IMR-90 (cell line): ENCODE data around the gene AWAT1. TPM values are rescaled to one million over a fixed set of nuclear protein-coding genes. Genes with fewer than 3 reads are reported as not detected.

Source experiments
- ATAC-seq: fragments of 200-7000 bp; cut with Tn5 transposase; 2 replicates; pipeline ENCODE4 v1.9.1; 2020; ENCODE audit warnings: low read depth, mild to moderate bottlenecking, moderate library complexity
- BruUV-seq: library from RNA; stranded (reverse); fragments of 400-500 nt; replicated peaks from 2 replicates; lab custom pipeline; 2021; lab: Mats Ljungman, UMichigan
- CTCF ChIA-PET: fragments of 300-600 bp; formaldehyde crosslinking; extraction: SDS; loops from one replicate; lab custom pipeline; 2021; ENCODE audit warnings: antibody characterized with exemption; lab: Yijun Ruan, JAX
- POLR2A ChIA-PET: fragments of 300-600 bp; sonication (Branson Sonifier 250); formaldehyde crosslinking; loops from one replicate; lab custom pipeline; 2022; ENCODE audit warnings: antibody characterized with exemption; ENCODE audit not compliant: unreplicated experiment; lab: Charles Lee
- DNase-seq: peaks from one replicate; pipeline ENCODE4 v3.0.0; 2013
- H2AFZ ChIP-seq: replicated peaks from 2 replicates; pipeline ENCODE3; 2013; ENCODE audit warnings: low read length, mild to moderate bottlenecking; ENCODE audit not compliant: poor library complexity
- H2AK5ac ChIP-seq: 2 replicates; pipeline ENCODE4 v1.6.1; 2013; ENCODE audit warnings: low read depth, low read length, inconsistent platforms
- H2AK9ac ChIP-seq: replicated peaks from 2 replicates; pipeline ENCODE3; 2013; ENCODE audit warnings: mild to moderate bottlenecking, low read depth, low read length, moderate library complexity; ENCODE audit not compliant: poor library complexity
- H2BK120ac ChIP-seq: 2 replicates; pipeline ENCODE4 v1.6.1; 2013; ENCODE audit warnings: low read depth, low read length, inconsistent platforms
- H2BK15ac ChIP-seq: 3 replicates; pipeline ENCODE4 v1.6.1; 2013; ENCODE audit warnings: low read depth, low read length, inconsistent platforms
- H2BK20ac ChIP-seq: 2 replicates; pipeline ENCODE4 v1.6.1; 2013; ENCODE audit warnings: low read depth, mild to moderate bottlenecking, inconsistent platforms, low read length, moderate library complexity
- H2BK5ac ChIP-seq: 2 replicates; pipeline ENCODE4 v1.6.1; 2013; ENCODE audit warnings: mild to moderate bottlenecking, low read depth, low read length, inconsistent platforms; ENCODE audit not compliant: poor library complexity, severe bottlenecking
- H3K14ac ChIP-seq: replicated peaks from 2 replicates; pipeline ENCODE4 v1.6.1; 2013; ENCODE audit warnings: low read depth, low read length, inconsistent platforms
- H3K18ac ChIP-seq: 2 replicates; pipeline ENCODE4 v1.6.1; 2013; ENCODE audit warnings: low read depth, low read length, control low read depth
- H3K23ac ChIP-seq: 2 replicates; pipeline ENCODE4 v1.6.1; 2013; ENCODE audit warnings: low read depth, low read length, inconsistent platforms
- H3K27ac ChIP-seq: 2 replicates; pipeline ENCODE4 v1.5.1; 2013; ENCODE audit warnings: mild to moderate bottlenecking, control low read depth, low read length; ENCODE audit not compliant: insufficient read depth
- H3K27me3 ChIP-seq: 2 replicates; pipeline ENCODE4 v1.6.1; 2013; ENCODE audit warnings: low read length; ENCODE audit not compliant: control insufficient read depth, insufficient read depth
- H3K36me3 ChIP-seq: 2 replicates; pipeline ENCODE4 v1.6.1; 2013; ENCODE audit warnings: low read length, mixed read lengths; ENCODE audit not compliant: control insufficient read depth, insufficient read depth
- H3K4ac ChIP-seq: 2 replicates; pipeline ENCODE4 v1.6.1; 2013; ENCODE audit warnings: low read depth, low read length, inconsistent platforms
- H3K4me1 ChIP-seq: 2 replicates; pipeline ENCODE4 v1.6.1; 2013; ENCODE audit warnings: low read length, mixed read lengths; ENCODE audit not compliant: control insufficient read depth, insufficient read depth
- H3K4me2 ChIP-seq: 2 replicates; pipeline ENCODE4 v1.6.1; 2013; ENCODE audit warnings: low read depth, mild to moderate bottlenecking, control low read depth, low read length, moderate library complexity
- H3K4me3 ChIP-seq: 2 replicates; pipeline ENCODE4 v1.5.1; 2013; ENCODE audit warnings: low read depth, mild to moderate bottlenecking, control low read depth, low read length, moderate library complexity; ENCODE audit not compliant: insufficient read depth
- H3K56ac ChIP-seq: 2 replicates; pipeline ENCODE4 v1.6.1; 2013; ENCODE audit warnings: low read length, inconsistent platforms; ENCODE audit not compliant: insufficient read depth; ENCODE audit errors: extremely low read depth
- H3K79me1 ChIP-seq, 2 experiments: 2 replicates each; pipeline ENCODE4 v1.6.1; 2013; ENCODE audit warnings: low read length in 2 of 2, inconsistent platforms in 1 of 2, low read depth in 1 of 2
- H3K9ac ChIP-seq: 2 replicates; pipeline ENCODE4 v1.6.1; 2013; ENCODE audit warnings: low read depth, low read length, control low read depth
- H3K9me1 ChIP-seq: 2 replicates; pipeline ENCODE4 v1.6.1; 2013; ENCODE audit warnings: low read length, inconsistent platforms; ENCODE audit not compliant: insufficient read depth
- H3K9me3 ChIP-seq: 2 replicates; pipeline ENCODE4 v1.6.1; 2013; ENCODE audit warnings: low read length; ENCODE audit not compliant: control insufficient read depth, insufficient read depth
- H4K20me1 ChIP-seq: 2 replicates; pipeline ENCODE4 v1.6.1; 2013; ENCODE audit warnings: low read length, inconsistent platforms; ENCODE audit not compliant: insufficient read depth
- H4K5ac ChIP-seq: 2 replicates; pipeline ENCODE4 v1.6.1; 2013; ENCODE audit warnings: mild to moderate bottlenecking, low read depth, low read length, control low read depth
- H4K8ac ChIP-seq, 2 experiments: 2 replicates each; pipeline ENCODE4 v1.6.1; 2013; ENCODE audit warnings: low read depth in 2 of 2, low read length in 2 of 2, control low read depth in 1 of 2, inconsistent platforms in 1 of 2
- H4K91ac ChIP-seq: 2 replicates; pipeline ENCODE4 v1.6.1; 2013; ENCODE audit warnings: low read depth, low read length, inconsistent platforms; ENCODE audit not compliant: insufficient read depth
- BHLHE40 ChIP-seq: fragments of 150-350 bp; IDR thresholded peaks from 2 replicates; pipeline ENCODE4 v1.6.1; 2016; ENCODE audit warnings: mild to moderate bottlenecking, low read depth, low read length
- CEBPB ChIP-seq: IDR thresholded peaks from 2 replicates; pipeline ENCODE4 v1.6.1; 2012; ENCODE audit warnings: low read depth, low read length, improper control_type of control experiment
- CHD1 ChIP-seq: IDR thresholded peaks from 2 replicates; pipeline ENCODE4 v1.6.1; 2012; ENCODE audit warnings: low read depth, low read length, improper control_type of control experiment
- FOS ChIP-seq: fragments of 150-350 bp; IDR thresholded peaks from 2 replicates; pipeline ENCODE4 v1.6.1; 2016; ENCODE audit warnings: low read depth, low read length
- MAFK ChIP-seq: IDR thresholded peaks from 2 replicates; pipeline ENCODE4 v1.6.1; 2012; ENCODE audit warnings: low read depth, low read length, improper control_type of control experiment
- MAZ ChIP-seq: IDR thresholded peaks from 2 replicates; pipeline ENCODE4 v1.6.1; 2012; ENCODE audit warnings: low read depth, mild to moderate bottlenecking, low read length, improper control_type of control experiment, moderate library complexity, borderline replicate concordance
- MXI1 ChIP-seq: IDR thresholded peaks from 2 replicates; pipeline ENCODE4 v1.6.1; 2012; ENCODE audit warnings: low read depth, mild to moderate bottlenecking, low read length, moderate library complexity, borderline replicate concordance
- NFE2L2 ChIP-seq: fragments of 150-350 bp; IDR thresholded peaks from 2 replicates; pipeline ENCODE4 v1.6.1; 2016; ENCODE audit warnings: low read depth, mild to moderate bottlenecking, low read length
- POLR2A ChIP-seq: IDR thresholded peaks from 2 replicates; pipeline ENCODE4 v1.6.1; 2012; ENCODE audit warnings: mild to moderate bottlenecking, low read depth, low read length
- RAD21 ChIP-seq: IDR thresholded peaks from 2 replicates; pipeline ENCODE4 v1.6.1; 2012; ENCODE audit warnings: low read length, improper control_type of control experiment
- RCOR1 ChIP-seq: IDR thresholded peaks from 2 replicates; pipeline ENCODE4 v1.6.1; 2012; ENCODE audit warnings: mild to moderate bottlenecking, low read length, improper control_type of control experiment; ENCODE audit not compliant: insufficient replicate concordance
- RFX5 ChIP-seq: IDR thresholded peaks from 2 replicates; pipeline ENCODE4 v1.8.0; 2012; ENCODE audit warnings: low read depth, mild to moderate bottlenecking, low read length, moderate library complexity
- SMC3 ChIP-seq: fragments of 150-350 bp; IDR thresholded peaks from 2 replicates; pipeline ENCODE4 v1.6.1; 2016; ENCODE audit warnings: low read depth, mild to moderate bottlenecking, antibody characterized with exemption, low read length, moderate library complexity
- WGBS, 2 experiments: methylation state at CpG; one replicate each; pipeline versions ENCODE4 v1.1.5 to v1.1.7; 2013; ENCODE audit warnings: missing lambda C conversion rate in 2 of 2; ENCODE audit not compliant: insufficient read length in 1 of 2; ENCODE audit errors: extremely low coverage in 2 of 2; 5-methylcytosine and 5-hydroxymethylcytosine counted together
- dilution Hi-C: fragments of 300-500 bp; cut with HindIII; formaldehyde crosslinking; loops from one replicate; pipeline ENCODE4 v1.14.3; 2018; ENCODE audit warnings: low sequenced_read_pairs; ENCODE audit not compliant: unreplicated experiment
- in situ Hi-C: fragments of 300-500 bp; cut with MboI; formaldehyde crosslinking; loops from 3 replicates; pipeline ENCODE4 v1.14.3; 2019; ENCODE audit warnings: low sequenced_read_pairs, inconsistent platforms, mixed read lengths
- intact Hi-C: fragments of 100-400 bp; cut with micrococcal nuclease; formaldehyde crosslinking; loops from 2 replicates; pipeline ENCODE4 v1.10.0; 2022
- polyA plus RNA-seq, 3 experiments: library from polyadenylated mRNA; depleted of rRNA; stranded (reverse); fragments of >200 nt; gene quantifications; 2 replicates each; pipeline ENCODE4 v1.2.3, GENCODE V29; 2012; ENCODE audit warnings: low replicate concordance in 1 of 3
- total RNA-seq: library from RNA; depleted of rRNA; stranded (reverse); fragments of >200 nt; gene quantifications from 2 replicates; pipeline ENCODE4 v1.2.3, GENCODE V29; 2012
- TF ChIP-seq, protein P1 (sequence below): fragments of 150-350 bp; IDR thresholded peaks from 2 replicates; pipeline ENCODE4 v1.6.1; 2017; ENCODE audit warnings: mild to moderate bottlenecking, antibody characterized with exemption, low read length, low read depth
- TF ChIP-seq, protein P2 (sequence below): conservative IDR thresholded peaks from 2 replicates; pipeline ENCODE4 v1.5.1; 2012; ENCODE audit warnings: mild to moderate bottlenecking, low read depth, low read length, improper control_type of control experiment
- TF ChIP-seq, protein P3 (sequence below): fragments of 150-350 bp; IDR thresholded peaks from 2 replicates; pipeline ENCODE4 v1.6.1; 2016; ENCODE audit warnings: low read depth, mild to moderate bottlenecking, low read length, moderate library complexity, borderline replicate concordance

Gene AWAT1
- total and polyA plus RNA-seq, 2 of the 4 experiments (the other 2 are of a cell fraction): not detected

DNA sequence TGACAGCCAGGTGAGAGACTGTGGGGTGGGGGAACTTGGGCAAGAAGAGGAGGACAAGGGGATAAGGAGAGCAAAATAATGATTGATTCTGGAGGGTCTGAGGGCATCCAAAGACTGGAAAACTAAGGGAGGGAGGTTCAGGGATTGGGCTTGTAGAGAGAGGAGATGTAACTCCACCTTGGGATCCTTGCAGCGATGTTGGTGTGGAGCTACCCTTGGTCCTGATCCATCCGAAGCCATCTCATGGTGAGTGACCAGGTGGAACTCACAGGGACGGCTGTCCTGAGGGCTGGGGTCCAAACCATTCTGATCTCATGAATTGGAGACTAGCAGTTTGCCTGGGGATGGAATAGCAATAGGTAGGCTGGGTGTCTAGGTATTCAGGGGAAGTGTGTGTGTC lies 46.1 kb downstream of the AWAT1 start:
- no peak overlapping the region for H3K4me2 ChIP-seq
- H4K20me1 ChIP-seq: no peaks in the 10 kb centered on the region
- no peak overlapping the region for H2AK9ac ChIP-seq
- no peaks in the 10 kb centered on the region for H3K4me1 ChIP-seq
- POLR2A ChIA-PET: no interaction called here
- no peaks in the 10 kb centered on the region for H3K9me1 ChIP-seq
- H3K27me3 ChIP-seq: no peaks in the 10 kb centered on the region; the same call in 1 of the 2 replicates
- H2AK5ac ChIP-seq: no peak overlapping the region
- TF ChIP-seq RCOR1 (no peak), MXI1 (no peak), MAZ (no peak), CEBPB (no peak), SMC3 (no peak), NFE2L2 (no peak), POLR2A (no peak), MAFK (no peak), CHD1 (no peak), RAD21 (no peak), BHLHE40 (no peak), RFX5 (no peak), FOS (no peak)
- TF ChIP-seq, protein P1, sequence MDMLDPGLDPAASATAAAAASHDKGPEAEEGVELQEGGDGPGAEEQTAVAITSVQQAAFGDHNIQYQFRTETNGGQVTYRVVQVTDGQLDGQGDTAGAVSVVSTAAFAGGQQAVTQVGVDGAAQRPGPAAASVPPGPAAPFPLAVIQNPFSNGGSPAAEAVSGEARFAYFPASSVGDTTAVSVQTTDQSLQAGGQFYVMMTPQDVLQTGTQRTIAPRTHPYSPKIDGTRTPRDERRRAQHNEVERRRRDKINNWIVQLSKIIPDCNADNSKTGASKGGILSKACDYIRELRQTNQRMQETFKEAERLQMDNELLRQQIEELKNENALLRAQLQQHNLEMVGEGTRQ: no peak
- TF ChIP-seq, protein P2, sequence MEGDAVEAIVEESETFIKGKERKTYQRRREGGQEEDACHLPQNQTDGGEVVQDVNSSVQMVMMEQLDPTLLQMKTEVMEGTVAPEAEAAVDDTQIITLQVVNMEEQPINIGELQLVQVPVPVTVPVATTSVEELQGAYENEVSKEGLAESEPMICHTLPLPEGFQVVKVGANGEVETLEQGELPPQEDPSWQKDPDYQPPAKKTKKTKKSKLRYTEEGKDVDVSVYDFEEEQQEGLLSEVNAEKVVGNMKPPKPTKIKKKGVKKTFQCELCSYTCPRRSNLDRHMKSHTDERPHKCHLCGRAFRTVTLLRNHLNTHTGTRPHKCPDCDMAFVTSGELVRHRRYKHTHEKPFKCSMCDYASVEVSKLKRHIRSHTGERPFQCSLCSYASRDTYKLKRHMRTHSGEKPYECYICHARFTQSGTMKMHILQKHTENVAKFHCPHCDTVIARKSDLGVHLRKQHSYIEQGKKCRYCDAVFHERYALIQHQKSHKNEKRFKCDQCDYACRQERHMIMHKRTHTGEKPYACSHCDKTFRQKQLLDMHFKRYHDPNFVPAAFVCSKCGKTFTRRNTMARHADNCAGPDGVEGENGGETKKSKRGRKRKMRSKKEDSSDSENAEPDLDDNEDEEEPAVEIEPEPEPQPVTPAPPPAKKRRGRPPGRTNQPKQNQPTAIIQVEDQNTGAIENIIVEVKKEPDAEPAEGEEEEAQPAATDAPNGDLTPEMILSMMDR: no peak
- TF ChIP-seq, protein P3, sequence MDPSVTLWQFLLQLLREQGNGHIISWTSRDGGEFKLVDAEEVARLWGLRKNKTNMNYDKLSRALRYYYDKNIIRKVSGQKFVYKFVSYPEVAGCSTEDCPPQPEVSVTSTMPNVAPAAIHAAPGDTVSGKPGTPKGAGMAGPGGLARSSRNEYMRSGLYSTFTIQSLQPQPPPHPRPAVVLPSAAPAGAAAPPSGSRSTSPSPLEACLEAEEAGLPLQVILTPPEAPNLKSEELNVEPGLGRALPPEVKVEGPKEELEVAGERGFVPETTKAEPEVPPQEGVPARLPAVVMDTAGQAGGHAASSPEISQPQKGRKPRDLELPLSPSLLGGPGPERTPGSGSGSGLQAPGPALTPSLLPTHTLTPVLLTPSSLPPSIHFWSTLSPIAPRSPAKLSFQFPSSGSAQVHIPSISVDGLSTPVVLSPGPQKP: no peak
- H3K18ac ChIP-seq: no peak overlapping the region
- H3K56ac ChIP-seq: no peak overlapping the region
- BruUV-seq: no TSS peak
- H2BK5ac ChIP-seq: no peak overlapping the region
- no peak overlapping the region for H4K5ac ChIP-seq
- H2BK20ac ChIP-seq: no peak overlapping the region
- H3K23ac ChIP-seq: no peak overlapping the region
- no peak overlapping the region for H2BK120ac ChIP-seq
- ATAC-seq: no peak
- intact Hi-C loops (no loop called here), in situ Hi-C loops (no loop called here), dilution Hi-C loops (no loop called here)
- H2BK15ac ChIP-seq: no peak overlapping the region
- no peaks in the 10 kb centered on the region for H3K79me1 ChIP-seq
- no peak overlapping the region for H3K4ac ChIP-seq
- H3K36me3 ChIP-seq: no peaks in the 10 kb centered on the region; the same call in 1 of the 2 replicates
- H4K8ac ChIP-seq: no peak overlapping the region
- 61% methylated on average over 3 of the region's 3 CpGs; no CpG with 5 or more reads in 1 of the 2 experiments for WGBS, 2 experiments
- no peak overlapping the region for H3K4me3 ChIP-seq
- CTCF ChIA-PET: no interaction called here
- H3K14ac ChIP-seq: no peak overlapping the region
- no peak overlapping the region for H2AFZ ChIP-seq
- H4K91ac ChIP-seq: no peak overlapping the region
- H3K9ac ChIP-seq: no peak overlapping the region
- H3K9me3 ChIP-seq: no peaks in the 10 kb centered on the region; the same call in 1 of the 2 replicates
- DNase-seq: no peak
- no peak overlapping the region for H3K27ac ChIP-seq
